IPS-NIHi7 (cell line): ENCODE results near the gene RFPL4A.
A peak's percentile ranks its signal among the peaks of the same experiment; 100 is the strongest.

ENCODE experiments used
- DNase-seq: peaks from one replicate; pipeline ENCODE4 v3.0.0; 2012; ENCODE audit warnings: mixed read lengths; ENCODE audit errors: extremely low spot score

Gene RFPL4A

GRCh38 chr19:55802281-55802680, 43.4 kb downstream of the RFPL4A start:
- DNase-seq = no peak

DNA sequence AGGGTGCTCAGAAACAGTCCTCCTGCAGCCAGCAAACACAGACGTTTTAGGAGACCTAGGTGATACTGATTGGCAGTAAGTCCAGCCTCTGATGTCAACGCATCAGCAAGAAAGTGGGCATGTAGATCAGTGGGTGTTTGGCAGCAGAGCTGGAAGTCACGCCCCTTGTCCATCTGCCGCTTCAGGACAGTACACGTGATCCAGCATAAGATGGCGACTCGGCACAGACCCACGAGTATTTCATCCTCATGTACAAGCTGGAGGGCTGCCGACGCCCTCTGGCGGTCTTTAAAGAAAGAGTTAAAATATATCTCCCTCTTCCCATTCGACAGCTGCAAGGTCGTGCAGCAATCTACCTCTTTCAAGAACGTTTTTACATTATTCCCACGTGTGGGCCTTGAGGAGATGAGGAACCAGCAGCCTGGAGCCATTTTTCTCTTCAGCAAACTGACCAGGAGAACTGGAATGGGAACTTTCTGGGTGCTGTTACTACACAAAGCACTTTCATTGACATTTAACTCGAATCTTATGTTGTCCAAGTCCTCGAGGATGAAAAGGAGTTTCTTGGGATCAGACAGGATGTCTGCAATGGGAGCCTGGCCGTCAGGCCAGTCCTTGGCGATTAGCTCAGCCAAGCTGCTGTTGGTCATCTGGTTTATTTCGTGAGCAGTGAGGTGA, 50.6 kb downstream of the RFPL4A start:
- peak; percentile 36 for DNase-seq

GRCh38 chr19:55811340-55811739, 52.4 kb downstream of the RFPL4A start:
- DNase-seq = no peak

- no peak for DNase-seq
Observed at GRCh38 chr19:55812449-55812848, 53.6 kb downstream of the RFPL4A start.
